Measurements from ENCODE around the gene PDE11A.
"Not testable (repeated sequence)": the region's sequence is repeated elsewhere in the genome, so short reads cannot be mapped to it uniquely, and the experiment has no call there.

Gene PDE11A

DNA sequence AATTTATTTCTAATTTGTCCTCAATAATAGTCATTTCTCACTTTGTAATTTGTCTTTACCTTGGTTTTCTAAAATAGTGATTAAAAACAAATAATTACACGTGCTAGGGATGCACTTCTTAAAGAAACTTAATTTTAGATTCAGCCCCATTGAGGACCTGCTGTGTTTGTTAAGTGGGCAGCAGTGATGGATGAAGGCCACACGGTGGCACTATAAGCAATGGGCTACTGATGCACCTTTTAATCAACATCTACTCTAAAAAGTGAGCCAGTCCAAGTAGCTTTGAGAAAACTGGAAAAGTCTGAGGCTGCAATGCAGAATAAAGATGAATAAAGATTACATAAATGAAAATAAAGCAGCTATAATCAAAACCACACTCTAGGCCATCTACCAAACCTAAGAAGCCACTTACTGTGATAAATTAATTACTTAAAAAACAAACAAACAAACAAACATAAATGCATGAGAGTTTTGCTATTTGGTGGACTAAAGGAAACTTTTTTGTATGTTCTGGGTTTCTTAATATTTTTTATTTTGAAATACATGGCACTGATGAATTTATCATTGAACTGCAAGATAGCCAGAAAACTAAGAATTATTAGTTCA is 89.3 kb downstream of the PDE11A start:
- Histone ChIP-seq H3K36me3 (ENCODE audit: insufficient read depth, low read length) (no peaks in the 10 kb centered on the region), H2AFZ (ENCODE audit: low read length, unreplicated experiment) (no peak overlapping the region), H3K27me3 (ENCODE audit: insufficient read depth, low read length) (peaks cover 17% of the 10 kb centered on the region; the same call in 1 of the 2 replicates), H3K79me2 (ENCODE audit: control insufficient read depth, insufficient read depth, low read length, unreplicated experiment) (no peaks in the 10 kb centered on the region), H3K4me1 (ENCODE audit: control insufficient read depth, insufficient read depth, low read length, unreplicated experiment) (no peaks in the 10 kb centered on the region), H3K4me3 (ENCODE audit: low read depth, low read length) (no peak overlapping the region), H3K27ac (ENCODE audit: low read depth, low read length) (no peak overlapping the region)

DNA sequence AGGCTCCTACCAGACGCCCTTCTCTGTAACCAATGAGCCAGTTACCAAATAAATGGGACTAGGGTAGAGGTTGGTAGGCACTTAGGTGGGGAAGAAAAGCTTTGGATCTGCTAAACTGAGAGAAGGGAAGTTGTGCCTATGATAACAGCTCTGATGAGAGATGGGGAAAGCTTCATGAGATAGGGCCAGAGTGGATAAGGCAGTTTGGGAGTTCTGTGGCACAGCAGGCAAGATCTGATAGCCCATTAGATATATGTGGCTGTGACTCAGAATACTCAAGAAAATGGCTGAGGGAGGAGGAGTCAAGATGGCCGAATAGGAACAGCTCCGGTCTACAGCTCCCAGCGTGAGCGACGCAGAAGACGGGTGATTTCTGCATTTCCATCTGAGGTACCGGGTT is 99.8 kb downstream of the PDE11A start:
- peaks cover 17% of the 10 kb centered on the region; the same call in 1 of the 2 replicates for H3K27me3 ChIP-seq (ENCODE audit: insufficient read depth, low read length)
- no peaks in the 10 kb centered on the region for H3K79me2 ChIP-seq (ENCODE audit: control insufficient read depth, insufficient read depth, low read length, unreplicated experiment)
- no peak overlapping the region for H3K4me3 ChIP-seq (ENCODE audit: low read depth, low read length)
- H2AFZ ChIP-seq (ENCODE audit: low read length, unreplicated experiment) = no peak overlapping the region
- H3K36me3 ChIP-seq (ENCODE audit: insufficient read depth, low read length) = no peaks in the 10 kb centered on the region
- no peaks in the 10 kb centered on the region for H3K4me1 ChIP-seq (ENCODE audit: control insufficient read depth, insufficient read depth, low read length, unreplicated experiment)
- no peak overlapping the region for H3K27ac ChIP-seq (ENCODE audit: low read depth, low read length)

GRCh38 chr2:177972123-177972522 is 100.5 kb downstream of the PDE11A start:
- Histone ChIP-seq H3K4me1 (ENCODE audit: control insufficient read depth, insufficient read depth, low read length, unreplicated experiment) (no peaks in the 10 kb centered on the region), H3K27me3 (ENCODE audit: insufficient read depth, low read length) (peaks cover 17% of the 10 kb centered on the region; the same call in 1 of the 2 replicates), H2AFZ (ENCODE audit: low read length, unreplicated experiment) (no peak overlapping the region), H3K4me3 (ENCODE audit: low read depth, low read length) (no peak overlapping the region), H3K79me2 (ENCODE audit: control insufficient read depth, insufficient read depth, low read length, unreplicated experiment) (no peaks in the 10 kb centered on the region), H3K27ac (ENCODE audit: low read depth, low read length) (no peak overlapping the region), H3K36me3 (ENCODE audit: insufficient read depth, low read length) (no peaks in the 10 kb centered on the region)

GRCh38 chr2:177970670-177971454 is 101.7 kb downstream of the PDE11A start:
- Histone ChIP-seq H3K36me3 (ENCODE audit: insufficient read depth, low read length) (no peaks in the 10 kb centered on the region), H3K27me3 (ENCODE audit: insufficient read depth, low read length) (peaks cover 17% of the 10 kb centered on the region; the same call in 1 of the 2 replicates), H3K79me2 (ENCODE audit: control insufficient read depth, insufficient read depth, low read length, unreplicated experiment) (no peaks in the 10 kb centered on the region), H3K4me3 (ENCODE audit: low read depth, low read length) (no peak overlapping the region), H2AFZ (ENCODE audit: low read length, unreplicated experiment) (no peak overlapping the region), H3K27ac (ENCODE audit: low read depth, low read length) (no peak overlapping the region), H3K4me1 (ENCODE audit: control insufficient read depth, insufficient read depth, low read length, unreplicated experiment) (no peaks in the 10 kb centered on the region)

- H3K4me1 ChIP-seq (ENCODE audit: control insufficient read depth, insufficient read depth, low read length, unreplicated experiment) = no peaks in the 10 kb centered on the region
- H2AFZ ChIP-seq (ENCODE audit: low read length, unreplicated experiment) = no peak overlapping the region
- H3K4me3 ChIP-seq (ENCODE audit: low read depth, low read length) = no peak overlapping the region
- no peak overlapping the region for H3K27ac ChIP-seq (ENCODE audit: low read depth, low read length)
- no peaks in the 10 kb centered on the region for H3K79me2 ChIP-seq (ENCODE audit: control insufficient read depth, insufficient read depth, low read length, unreplicated experiment)
- no peaks in the 10 kb centered on the region for H3K36me3 ChIP-seq (ENCODE audit: insufficient read depth, low read length)
- peaks cover 15% of the 10 kb centered on the region for H3K27me3 ChIP-seq (ENCODE audit: insufficient read depth, low read length)
Observed at GRCh38 chr2:177964892-177965291, 107.7 kb downstream of the PDE11A start.

DNA sequence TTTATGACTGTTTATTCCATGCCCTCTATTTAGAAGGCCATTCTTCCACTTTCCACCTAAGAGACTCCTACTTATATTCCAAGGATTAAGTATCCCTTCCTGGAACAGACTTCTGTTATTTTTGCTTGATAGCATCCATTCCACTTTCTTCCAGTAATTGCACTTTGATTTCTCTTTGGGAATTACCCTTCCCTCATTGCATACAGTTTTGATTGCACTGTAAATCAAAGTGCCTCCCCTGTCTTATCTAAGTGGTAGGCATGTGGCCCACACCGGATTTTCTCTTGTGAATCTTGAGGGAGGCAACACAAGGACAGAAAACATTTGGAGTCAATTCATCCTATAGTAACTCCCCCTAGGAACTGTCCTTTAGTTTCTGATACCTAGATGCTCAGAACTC is 120.4 kb downstream of the PDE11A start:
- no peak overlapping the region for H3K4me3 ChIP-seq (ENCODE audit: low read depth, low read length)
- no peaks in the 10 kb centered on the region for H3K4me1 ChIP-seq (ENCODE audit: control insufficient read depth, insufficient read depth, low read length, unreplicated experiment)
- no peak overlapping the region for H2AFZ ChIP-seq (ENCODE audit: low read length, unreplicated experiment)
- peaks cover 23% of the 10 kb centered on the region; the same call in 1 of the 2 replicates for H3K27me3 ChIP-seq (ENCODE audit: insufficient read depth, low read length)
- no peaks in the 10 kb centered on the region for H3K79me2 ChIP-seq (ENCODE audit: control insufficient read depth, insufficient read depth, low read length, unreplicated experiment)
- no peaks in the 10 kb centered on the region for H3K36me3 ChIP-seq (ENCODE audit: insufficient read depth, low read length)
- no peak overlapping the region for H3K27ac ChIP-seq (ENCODE audit: low read depth, low read length)

DNA sequence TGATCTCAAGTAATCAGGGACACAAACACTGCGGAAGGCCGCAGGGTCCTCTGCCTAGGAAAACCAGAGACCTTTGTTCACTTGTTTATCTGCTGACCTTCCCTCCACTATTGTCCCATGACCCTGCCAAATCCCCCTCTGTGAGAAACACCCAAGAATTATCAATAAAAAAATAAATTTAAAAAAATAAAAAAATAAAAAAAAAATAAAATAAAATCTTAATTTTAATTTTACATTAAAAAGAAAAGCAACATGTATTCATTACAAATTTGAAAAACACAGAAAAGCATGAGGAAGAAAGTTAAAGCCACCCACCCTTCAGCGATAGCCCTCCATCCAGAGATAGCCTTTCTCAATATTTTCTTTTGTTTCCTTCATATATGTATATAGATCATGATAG is 125.0 kb downstream of the PDE11A start:
- not testable (repeated sequence) for H3K27me3 ChIP-seq (ENCODE audit: insufficient read depth, low read length); H3K79me2 ChIP-seq (ENCODE audit: control insufficient read depth, insufficient read depth, low read length, unreplicated experiment); H2AFZ ChIP-seq (ENCODE audit: low read length, unreplicated experiment); H3K4me1 ChIP-seq (ENCODE audit: control insufficient read depth, insufficient read depth, low read length, unreplicated experiment); H3K4me3 ChIP-seq (ENCODE audit: low read depth, low read length); H3K36me3 ChIP-seq (ENCODE audit: insufficient read depth, low read length); H3K27ac ChIP-seq (ENCODE audit: low read depth, low read length)

DNA sequence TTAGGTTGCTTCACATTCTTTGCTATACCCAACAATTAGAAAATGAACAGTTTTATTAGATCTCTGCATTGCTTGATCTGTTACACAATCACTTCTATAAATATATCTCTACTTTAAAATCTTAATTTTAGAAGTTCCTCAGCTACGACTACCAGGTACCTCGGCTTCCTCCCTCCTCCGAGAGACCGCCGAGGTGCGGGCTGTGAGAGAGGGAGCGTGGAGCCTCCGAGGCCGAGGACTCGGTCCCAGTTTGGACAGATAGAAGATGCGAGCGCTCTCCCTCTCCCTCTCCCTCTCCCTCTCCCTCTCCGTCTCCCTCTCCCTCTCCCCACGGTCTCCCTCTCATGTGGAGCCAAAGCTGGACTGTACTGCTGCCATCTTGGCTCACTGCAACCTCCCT is 128.0 kb downstream of the PDE11A start:
- not testable (repeated sequence) for H3K79me2 ChIP-seq (ENCODE audit: control insufficient read depth, insufficient read depth, low read length, unreplicated experiment); H3K27ac ChIP-seq (ENCODE audit: low read depth, low read length); H3K4me1 ChIP-seq (ENCODE audit: control insufficient read depth, insufficient read depth, low read length, unreplicated experiment); H3K4me3 ChIP-seq (ENCODE audit: low read depth, low read length); H3K36me3 ChIP-seq (ENCODE audit: insufficient read depth, low read length); H2AFZ ChIP-seq (ENCODE audit: low read length, unreplicated experiment)
- H3K27me3 ChIP-seq (ENCODE audit: insufficient read depth, low read length) = peaks cover 15% of the 10 kb centered on the region

GRCh38 chr2:177942731-177943130 is 129.8 kb downstream of the PDE11A start:
- peaks cover 33% of the 10 kb centered on the region for H3K27me3 ChIP-seq (ENCODE audit: insufficient read depth, low read length)
- H3K36me3 ChIP-seq (ENCODE audit: insufficient read depth, low read length) = no peaks in the 10 kb centered on the region
- no peak overlapping the region for H3K4me3 ChIP-seq (ENCODE audit: low read depth, low read length)
- H3K27ac ChIP-seq (ENCODE audit: low read depth, low read length) = no peak overlapping the region
- no peaks in the 10 kb centered on the region for H3K79me2 ChIP-seq (ENCODE audit: control insufficient read depth, insufficient read depth, low read length, unreplicated experiment)
- H3K4me1 ChIP-seq (ENCODE audit: control insufficient read depth, insufficient read depth, low read length, unreplicated experiment) = no peaks in the 10 kb centered on the region
- H2AFZ ChIP-seq (ENCODE audit: low read length, unreplicated experiment) = no peak overlapping the region

GRCh38 chr2:177939211-177939610 is 133.4 kb downstream of the PDE11A start:
- H3K4me1 ChIP-seq (ENCODE audit: control insufficient read depth, insufficient read depth, low read length, unreplicated experiment) = no peaks in the 10 kb centered on the region
- H3K27ac ChIP-seq (ENCODE audit: low read depth, low read length) = no peak overlapping the region
- peaks cover 33% of the 10 kb centered on the region for H3K27me3 ChIP-seq (ENCODE audit: insufficient read depth, low read length)

DNA sequence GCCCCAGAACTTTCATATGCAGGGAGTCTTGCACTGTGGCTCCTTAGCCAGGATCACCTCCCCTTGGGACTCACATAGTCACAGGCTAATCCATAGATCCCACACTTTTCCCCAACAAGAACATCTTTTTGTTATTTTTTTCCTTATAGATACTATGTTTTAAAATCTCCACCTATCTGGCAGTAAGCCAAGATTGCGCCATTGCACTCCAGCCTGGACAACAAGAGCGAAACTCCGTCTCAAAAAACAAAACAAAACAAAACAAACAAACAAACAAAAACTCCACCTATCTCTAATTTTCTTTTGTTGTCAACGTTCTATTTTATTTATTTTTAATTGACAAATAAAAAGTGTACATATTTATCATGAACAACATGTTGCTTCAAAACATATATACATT is 141.7 kb downstream of the PDE11A start:
- Histone ChIP-seq H3K79me2 (ENCODE audit: control insufficient read depth, insufficient read depth, low read length, unreplicated experiment) (no peaks in the 10 kb centered on the region), H3K4me1 (ENCODE audit: control insufficient read depth, insufficient read depth, low read length, unreplicated experiment) (no peaks in the 10 kb centered on the region), H2AFZ (ENCODE audit: low read length, unreplicated experiment) (no peak overlapping the region), H3K27me3 (ENCODE audit: insufficient read depth, low read length) (no peaks in the 10 kb centered on the region), H3K36me3 (ENCODE audit: insufficient read depth, low read length) (no peaks in the 10 kb centered on the region), H3K4me3 (ENCODE audit: low read depth, low read length) (no peak overlapping the region), H3K27ac (ENCODE audit: low read depth, low read length) (no peak overlapping the region)

More at GRCh38 chr2:177939211-177939610, 133.4 kb downstream of the PDE11A start:
- Histone ChIP-seq H3K4me3 (ENCODE audit: low read depth, low read length) (no peak overlapping the region), H3K36me3 (ENCODE audit: insufficient read depth, low read length) (no peaks in the 10 kb centered on the region), H3K79me2 (ENCODE audit: control insufficient read depth, insufficient read depth, low read length, unreplicated experiment) (no peaks in the 10 kb centered on the region), H2AFZ (ENCODE audit: low read length, unreplicated experiment) (no peak overlapping the region)

All from ACC112 (cell line).